Gastrocnemius medialis (tissue), 4 donors: Measurements from ENCODE around the gene MED10. TPM values are rescaled to one million over a fixed set of nuclear protein-coding genes. Genes with fewer than 3 reads are reported as not detected.

Source experiments
- ATAC-seq, 2 donors: fragments of 150-250 bp; one replicate each; pipeline ENCODE4 v1.9.1; 2016
- DNase-seq, 2 donors: peaks; one replicate each; pipeline ENCODE4 v3.0.0-alpha.2; 2019
- H3K27ac ChIP-seq, 4 donors: fragments of 200-600 bp; sonication (generic); 1 replicate in 1 of 4; 2 replicates in 3 of 4; pipeline ENCODE4 v1.5.1; 2016 to 2018; ENCODE audit warnings: mild to moderate bottlenecking in 2 of 4, moderate library complexity in 1 of 4
- H3K27me3 ChIP-seq, 3 donors: fragments of 200-600 bp; sonication (generic) in 2 of 3; 1 replicate in 1 of 3; 2 replicates in 2 of 3; pipeline versions ENCODE4 v1.5.1 to v1.6.0; 2016 to 2019; ENCODE audit warnings: mild to moderate bottlenecking in 1 of 3, moderate library complexity in 1 of 3
- H3K36me3 ChIP-seq, 2 donors: fragments of 200-600 bp; sonication (generic) in 1 of 2; one replicate each; pipeline ENCODE4 v1.5.1; 2017 to 2018
- H3K4me1 ChIP-seq, 2 donors: fragments of 200-600 bp; sonication (generic) in 1 of 2; one replicate each; pipeline ENCODE4 v1.5.1; 2016 to 2017; ENCODE audit warnings: mild to moderate bottlenecking in 2 of 2
- H3K4me3 ChIP-seq, 4 donors: fragments of 200-600 bp; sonication (generic) in 3 of 4; 1 replicate in 1 of 4; 2 replicates in 3 of 4; pipeline ENCODE4 v1.5.1; 2016 to 2019; ENCODE audit warnings: mild to moderate bottlenecking in 2 of 4
- H3K9me3 ChIP-seq, 3 donors: fragments of 200-600 bp; sonication (generic) in 2 of 3; 1 replicate in 1 of 3; 2 replicates in 2 of 3; pipeline ENCODE4 v1.5.1; 2016 to 2019
- POLR2A ChIP-seq, 2 donors: fragments of 450-650 bp; IDR thresholded peaks; one replicate each; pipeline ENCODE4 v1.6.1; 2017; ENCODE audit warnings: antibody characterized with exemption in 2 of 2, mild to moderate bottlenecking in 2 of 2, moderate library complexity in 2 of 2
- in situ Hi-C, 4 donors: fragments of 200-750 bp; cut with MboI; loops; one replicate each; pipeline versions ENCODE4 v1.15.0 to v1.8.0; 2017; ENCODE audit warnings: low sequenced_read_pairs in 4 of 4
- intact Hi-C: fragments of 100-400 bp; cut with DNase I; formaldehyde crosslinking; loops from one replicate; pipeline ENCODE4 v1.15.1; 2023; ENCODE audit warnings: low total_unique reads
- total RNA-seq, 4 donors: library from RNA; depleted of rRNA; stranded (reverse); fragments of >200 nt; gene quantifications; one replicate each; pipeline versions ENCODE4 v1.1.0 to v1.2.3, GENCODE V29; 2016
- TF ChIP-seq, protein P1 (sequence below), 5 experiments: fragments of 450-650 bp in 3 of 5; fragments of 200-600 bp in 2 of 5; sonication (generic) in 2 of 5; IDR thresholded peaks in 4 of 5; conservative IDR thresholded peaks in 1 of 5; 1 replicate in 4 of 5; 2 replicates in 1 of 5; pipeline ENCODE4 v1.5.1; 2016 to 2019; ENCODE audit warnings: antibody characterized with exemption in 5 of 5, mild to moderate bottlenecking in 3 of 5, moderate library complexity in 3 of 5

MED10 gene
- total RNA-seq, 4 donors from 2014 or later, result 15.9 to 37.5 (median 32.2) TPM

DNA sequence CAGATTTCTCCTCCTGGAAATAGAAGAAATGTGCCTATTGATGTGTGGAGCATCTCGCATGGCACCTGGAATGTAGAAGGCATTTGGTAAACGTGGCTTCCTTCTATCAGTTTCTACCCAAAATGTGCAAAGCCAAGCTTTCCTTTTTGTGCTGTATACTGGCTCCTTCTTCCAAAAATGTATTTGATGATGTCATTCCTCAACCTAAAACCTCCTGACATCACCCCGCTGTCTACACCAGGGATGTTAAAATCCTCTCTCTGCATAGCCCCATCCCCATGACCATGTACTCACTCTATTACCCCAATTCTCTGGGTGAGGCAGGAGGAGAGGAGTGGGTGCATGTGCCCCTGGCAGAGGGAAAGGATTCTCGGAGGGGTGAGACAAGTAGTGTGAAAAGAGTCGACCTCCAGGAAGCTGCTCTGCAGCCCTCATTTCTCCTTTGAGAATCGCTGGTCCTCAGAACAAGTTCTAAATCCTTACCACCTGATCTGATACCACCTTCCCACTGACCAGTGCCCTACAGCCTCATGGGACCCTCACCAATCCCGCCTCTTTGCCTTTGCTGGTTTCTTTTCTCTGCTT, 11.7 kb upstream of the MED10 start:
- DNase-seq, result no peak
- TF ChIP-seq, protein P1, sequence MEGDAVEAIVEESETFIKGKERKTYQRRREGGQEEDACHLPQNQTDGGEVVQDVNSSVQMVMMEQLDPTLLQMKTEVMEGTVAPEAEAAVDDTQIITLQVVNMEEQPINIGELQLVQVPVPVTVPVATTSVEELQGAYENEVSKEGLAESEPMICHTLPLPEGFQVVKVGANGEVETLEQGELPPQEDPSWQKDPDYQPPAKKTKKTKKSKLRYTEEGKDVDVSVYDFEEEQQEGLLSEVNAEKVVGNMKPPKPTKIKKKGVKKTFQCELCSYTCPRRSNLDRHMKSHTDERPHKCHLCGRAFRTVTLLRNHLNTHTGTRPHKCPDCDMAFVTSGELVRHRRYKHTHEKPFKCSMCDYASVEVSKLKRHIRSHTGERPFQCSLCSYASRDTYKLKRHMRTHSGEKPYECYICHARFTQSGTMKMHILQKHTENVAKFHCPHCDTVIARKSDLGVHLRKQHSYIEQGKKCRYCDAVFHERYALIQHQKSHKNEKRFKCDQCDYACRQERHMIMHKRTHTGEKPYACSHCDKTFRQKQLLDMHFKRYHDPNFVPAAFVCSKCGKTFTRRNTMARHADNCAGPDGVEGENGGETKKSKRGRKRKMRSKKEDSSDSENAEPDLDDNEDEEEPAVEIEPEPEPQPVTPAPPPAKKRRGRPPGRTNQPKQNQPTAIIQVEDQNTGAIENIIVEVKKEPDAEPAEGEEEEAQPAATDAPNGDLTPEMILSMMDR (IDR thresholded peaks at IDR 0.05 in 4 of 5, conservative IDR thresholded peaks at IDR 0.05 in 1 of 5), result no peak
- no peak for TF ChIP-seq POLR2A (IDR thresholded peaks at IDR 0.05)

DNA sequence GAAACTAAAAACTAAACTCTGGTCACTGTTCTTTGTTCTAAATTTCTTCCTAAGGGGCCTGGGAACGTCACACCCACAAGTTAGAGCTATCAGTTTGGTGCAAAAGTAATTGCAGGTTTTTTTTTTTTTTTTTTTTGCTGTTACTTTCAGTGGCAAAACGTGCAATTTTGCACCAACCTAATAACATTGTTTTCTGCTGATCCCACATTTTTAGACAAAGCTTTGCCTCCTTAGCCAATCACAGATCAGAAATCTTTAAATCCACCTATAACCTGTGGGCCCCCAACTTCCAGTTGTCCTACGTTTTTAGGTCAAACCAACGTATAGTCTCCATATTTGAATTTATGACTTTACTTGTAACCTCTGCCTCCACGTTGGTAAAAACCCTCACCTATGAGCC, 11.1 kb upstream of the MED10 start:
- Histone ChIP-seq H3K27me3 (no peaks in the 10 kb centered on the region), H3K4me1 (no peaks in the 10 kb centered on the region), H3K4me3 (no peak overlapping the region), H3K36me3 (no peaks in the 10 kb centered on the region), H3K9me3 (no peaks in the 10 kb centered on the region), H3K27ac (no peak overlapping the region)
- DNase-seq (no peak), ATAC-seq (no peak)
- in situ Hi-C loops (no loop called here), intact Hi-C loops (no loop called here)
- no peak for TF ChIP-seq POLR2A (IDR thresholded peaks at IDR 0.05)

More for the DNA sequence above, 11.7 kb upstream of the MED10 start:
- Histone ChIP-seq H3K4me1 (no peaks in the 10 kb centered on the region), H3K36me3 (no peaks in the 10 kb centered on the region), H3K4me3 (no peak overlapping the region), H3K27me3 (no peaks in the 10 kb centered on the region), H3K27ac (no peak overlapping the region), H3K9me3 (no peaks in the 10 kb centered on the region)
- no peak for ATAC-seq
- intact Hi-C loops (no loop called here), in situ Hi-C loops (no loop called here)

DNA sequence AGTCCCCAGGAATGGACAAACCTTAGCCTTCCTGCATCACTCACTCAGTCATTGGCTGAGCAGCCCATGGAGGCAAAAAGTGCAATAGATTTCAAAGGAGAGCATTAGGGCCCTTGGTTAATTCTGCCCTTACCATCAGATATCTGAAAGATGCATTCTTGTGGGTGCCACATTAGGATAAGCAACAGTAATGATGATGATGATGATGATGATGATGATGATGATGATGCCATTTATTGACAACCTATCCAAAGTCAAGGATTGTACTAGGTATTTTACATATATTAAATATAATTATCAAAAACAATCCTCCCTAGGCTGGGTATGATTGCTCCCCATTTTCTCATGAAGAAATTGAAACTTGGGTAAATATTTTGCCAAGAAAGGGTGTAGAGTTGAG, 9.6 kb upstream of the MED10 start:
- no peak overlapping the region for H3K27ac ChIP-seq
- TF ChIP-seq, protein P1 (IDR thresholded peaks at IDR 0.05 in 4 of 5, conservative IDR thresholded peaks at IDR 0.05 in 1 of 5), result no peak
- no peak for TF ChIP-seq POLR2A (IDR thresholded peaks at IDR 0.05)
- H3K36me3 ChIP-seq, result no peaks in the 10 kb centered on the region
- no peaks in the 10 kb centered on the region for H3K27me3 ChIP-seq
- no peaks in the 10 kb centered on the region for H3K4me1 ChIP-seq
- no peaks in the 10 kb centered on the region for H3K9me3 ChIP-seq
- no peak overlapping the region for H3K4me3 ChIP-seq
- in situ Hi-C loops (no loop called here), intact Hi-C loops (no loop called here)
- DNase-seq, result no peak
- ATAC-seq, result no peak

DNA sequence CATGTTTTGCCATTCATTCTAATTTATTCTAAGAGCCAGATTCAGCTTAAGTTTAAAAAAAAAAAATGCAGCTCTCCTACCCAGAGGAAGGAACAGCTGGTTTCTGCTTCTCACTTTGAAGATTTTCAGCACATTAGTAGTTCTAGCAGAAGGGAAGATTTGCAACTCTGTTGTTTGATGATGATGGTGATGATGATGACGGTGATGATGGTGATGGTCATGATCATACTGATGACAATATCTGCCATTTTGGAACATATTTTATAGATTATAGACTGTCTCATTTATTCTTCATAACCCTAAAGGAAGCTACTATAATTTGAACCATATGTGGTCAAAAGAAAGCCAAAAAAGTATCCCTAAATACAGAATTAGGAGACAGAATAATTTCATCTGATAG, 7.9 kb upstream of the MED10 start:
- DNase-seq, result no peak
- H3K36me3 ChIP-seq, result no peaks in the 10 kb centered on the region
- no peak overlapping the region for H3K4me3 ChIP-seq
- no peaks in the 10 kb centered on the region for H3K4me1 ChIP-seq
- intact Hi-C loops (no loop called here), in situ Hi-C loops (no loop called here)
- H3K27ac ChIP-seq, result no peak overlapping the region
- ATAC-seq, result no peak
- no peaks in the 10 kb centered on the region for H3K27me3 ChIP-seq
- TF ChIP-seq, protein P1 (IDR thresholded peaks at IDR 0.05 in 4 of 5, conservative IDR thresholded peaks at IDR 0.05 in 1 of 5), result no peak
- TF ChIP-seq POLR2A (IDR thresholded peaks at IDR 0.05), result no peak
- H3K9me3 ChIP-seq, result no peaks in the 10 kb centered on the region

DNA sequence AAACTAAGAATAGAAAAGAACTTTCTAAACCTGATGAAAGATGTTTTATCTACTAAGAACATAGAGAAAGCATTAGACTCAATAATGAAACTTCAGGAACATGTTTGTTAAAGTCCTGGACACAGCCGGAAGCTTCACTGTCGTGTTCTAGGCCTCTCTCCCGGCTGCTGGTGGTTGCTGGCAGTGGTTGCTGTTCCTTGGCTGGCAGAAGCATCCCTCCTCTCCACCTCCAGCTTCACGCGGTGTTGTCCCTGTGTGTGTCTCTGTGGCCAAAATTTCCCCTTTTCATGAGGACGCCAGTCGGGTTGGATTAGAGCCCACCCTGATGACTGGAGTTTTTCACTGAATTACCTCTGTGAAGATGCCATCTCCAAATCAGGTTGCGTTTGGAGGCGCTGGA, 6.5 kb upstream of the MED10 start:
- intact Hi-C loops (no loop called here), in situ Hi-C loops (no loop called here)
- DNase-seq (no peak), ATAC-seq (no peak)
- H3K9me3 ChIP-seq, result no peaks in the 10 kb centered on the region
- H3K4me3 ChIP-seq, result no peak overlapping the region
- H3K36me3 ChIP-seq, result no peaks in the 10 kb centered on the region
- no peaks in the 10 kb centered on the region for H3K27me3 ChIP-seq
- no peak overlapping the region for H3K27ac ChIP-seq
- H3K4me1 ChIP-seq, result no peaks in the 10 kb centered on the region
- no peak for TF ChIP-seq POLR2A (IDR thresholded peaks at IDR 0.05)
- TF ChIP-seq, protein P1 (IDR thresholded peaks at IDR 0.05 in 4 of 5, conservative IDR thresholded peaks at IDR 0.05 in 1 of 5), result no peak
